Uterus (tissue), 2 donors: ENCODE results near the gene POLR2J2.
"Not testable (repeated sequence)": the region's sequence is repeated elsewhere in the genome, so short reads cannot be mapped to it uniquely, and the experiment has no call there.

Experiments
- CTCF ChIP-seq, 4 experiments: fragments of 200-600 bp in 2 of 4; fragments of 450-650 bp in 2 of 4; sonication (generic) in 2 of 4; IDR thresholded peaks; one replicate each; pipeline ENCODE4 v1.5.1; 2016 to 2019; ENCODE audit warnings: antibody characterized with exemption in 4 of 4, mild to moderate bottlenecking in 2 of 4, moderate library complexity in 1 of 4
- POLR2A ChIP-seq, 2 donors: fragments of 450-650 bp; IDR thresholded peaks; one replicate each; pipeline ENCODE4 v1.6.1; 2016; ENCODE audit warnings: antibody characterized with exemption in 2 of 2, mild to moderate bottlenecking in 1 of 2, moderate library complexity in 1 of 2

DNA sequence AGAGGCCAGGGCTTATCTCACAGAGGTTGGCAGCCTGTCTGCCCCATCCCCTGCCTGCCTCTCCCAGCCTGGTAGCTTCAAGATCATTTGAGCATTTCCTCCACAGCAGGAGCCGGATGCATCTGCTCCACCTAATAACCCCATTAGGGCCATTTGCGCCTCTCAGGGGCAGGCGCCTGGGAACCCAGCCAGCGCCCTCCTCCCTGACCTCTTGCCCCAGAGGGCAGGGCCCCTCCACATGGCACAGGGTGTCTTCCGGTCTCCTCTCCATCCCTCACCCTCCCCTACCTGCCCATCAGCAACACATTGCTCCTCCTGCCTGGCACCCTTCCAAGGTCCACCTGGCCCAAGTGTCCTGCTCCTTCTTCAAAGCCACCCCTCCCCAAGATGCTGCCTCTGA is 36.1 kb downstream of the POLR2J2 start:
- TF ChIP-seq CTCF, POLR2A (IDR thresholded peaks at IDR 0.05): not testable (repeated sequence)
